ENCODE measurements around the gene PDE7B. TPM values are rescaled to one million over a fixed set of nuclear protein-coding genes. Genes with fewer than 3 reads are reported as not detected.
A peak's percentile ranks its signal among the peaks of the same experiment; 100 is the strongest.

The PDE7B gene
- total and polyA plus RNA-seq, 2 experiments from 2014 or later, result 3.1 to 6.8 TPM

GRCh38 chr6:135985471-135985870, 134.0 kb downstream of the PDE7B start:
- no peak overlapping the region for H3K9ac ChIP-seq
- no peaks in the 10 kb centered on the region for H3K36me3 ChIP-seq (ENCODE audit: low read depth)
- 84% methylated on average over 3 of the region's 3 CpGs for WGBS, 2 experiments (ENCODE audit: low coverage in 1 of 2, low lambda C conversion rate in 2 of 2, missing lambda C conversion rate in 2 of 2)
- in situ Hi-C loops (cut with MboI), result no loop called here
- H4K20me1 ChIP-seq (ENCODE audit: insufficient read depth), result no peaks in the 10 kb centered on the region
- 0 out of 2 replicates have a peak, but pooled peaks cover 11% of the 10 kb centered on the region for H3F3A ChIP-seq (ENCODE audit: insufficient read depth)
- H3K4me2 ChIP-seq (ENCODE audit: unreplicated experiment), result no peak overlapping the region
- peaks cover 10% of the 10 kb centered on the region for H3K4me1 ChIP-seq (ENCODE audit: insufficient read depth)
- TF ChIP-seq EZH2 (IDR thresholded peaks at IDR 0.05; ENCODE audit: insufficient read depth, poor library complexity, severe bottlenecking) (no peak), EZH2phosphoT487 (IDR thresholded peaks at IDR 0.05; ENCODE audit: insufficient read depth, low read depth) (no peak)
- no peak overlapping the region for H3K27ac ChIP-seq
- no peaks in the 10 kb centered on the region for H3K9me2 ChIP-seq (ENCODE audit: insufficient read depth)
- no peak overlapping the region; the same call in 1 of the 2 replicates for H2AFZ ChIP-seq
- no peaks in the 10 kb centered on the region for H3K27me3 ChIP-seq (replicated peaks; ENCODE audit: insufficient read depth)
- H3K4me3 ChIP-seq, result no peak overlapping the region
- no peaks in the 10 kb centered on the region for H3K9me3 ChIP-seq (ENCODE audit: low read depth)
- peak; percentile 37 for DNase-seq
- H3K79me2 ChIP-seq (ENCODE audit: insufficient read depth), result no peaks in the 10 kb centered on the region

- no peak overlapping the region for H2AFZ ChIP-seq
- peaks cover 10% of the 10 kb centered on the region for H3K4me1 ChIP-seq (ENCODE audit: insufficient read depth)
- no peaks in the 10 kb centered on the region for H3K9me2 ChIP-seq (ENCODE audit: insufficient read depth)
- in situ Hi-C loops (cut with MboI), result no loop called here
- TF ChIP-seq EZH2 (IDR thresholded peaks at IDR 0.05; ENCODE audit: insufficient read depth, poor library complexity, severe bottlenecking), result no peak
- TF ChIP-seq EZH2phosphoT487 (IDR thresholded peaks at IDR 0.05; ENCODE audit: insufficient read depth, low read depth), result no peak
- no peaks in the 10 kb centered on the region for H3K27me3 ChIP-seq (replicated peaks; ENCODE audit: insufficient read depth)
- DNase-seq, result no peak
- no peak overlapping the region for H3K27ac ChIP-seq
- H3K9ac ChIP-seq, result no peak overlapping the region
- 0 out of 2 replicates have a peak, but pooled peaks cover 11% of the 10 kb centered on the region for H3F3A ChIP-seq (ENCODE audit: insufficient read depth)
- no peaks in the 10 kb centered on the region for H3K9me3 ChIP-seq (ENCODE audit: low read depth)
- WGBS, 2 experiments (ENCODE audit: low coverage in 1 of 2, low lambda C conversion rate in 2 of 2, missing lambda C conversion rate in 2 of 2), result 86 to 90% methylated on average over 3 of the region's 3 CpGs
- no peak overlapping the region for H3K4me2 ChIP-seq (ENCODE audit: unreplicated experiment)
- H3K36me3 ChIP-seq (ENCODE audit: low read depth), result no peaks in the 10 kb centered on the region
- H3K79me2 ChIP-seq (ENCODE audit: insufficient read depth), result no peaks in the 10 kb centered on the region
- no peak overlapping the region for H3K4me3 ChIP-seq
- no peaks in the 10 kb centered on the region for H4K20me1 ChIP-seq (ENCODE audit: insufficient read depth)
Measured at GRCh38 chr6:135987226-135987625, 135.7 kb downstream of the PDE7B start.

GRCh38 chr6:135990439-135990838, 138.9 kb downstream of the PDE7B start:
- in situ Hi-C loops (cut with MboI), result no loop called here
- 68 to 72% methylated on average over 4 of the region's 4 CpGs for WGBS, 2 experiments (ENCODE audit: low coverage in 1 of 2, low lambda C conversion rate in 2 of 2, missing lambda C conversion rate in 2 of 2)
- Histone ChIP-seq H3K36me3 (ENCODE audit: low read depth) (no peaks in the 10 kb centered on the region), H3K9me2 (ENCODE audit: insufficient read depth) (no peaks in the 10 kb centered on the region), H3K9ac (no peak overlapping the region), H3K79me2 (ENCODE audit: insufficient read depth) (no peaks in the 10 kb centered on the region), H2AFZ (no peak overlapping the region), H4K20me1 (ENCODE audit: insufficient read depth) (no peaks in the 10 kb centered on the region), H3K27me3 (replicated peaks; ENCODE audit: insufficient read depth) (no peaks in the 10 kb centered on the region), H3K4me2 (ENCODE audit: unreplicated experiment) (no peak overlapping the region), H3K9me3 (ENCODE audit: low read depth) (no peaks in the 10 kb centered on the region), H3F3A (ENCODE audit: insufficient read depth) (peaks cover 13% of the 10 kb centered on the region; the same call in 1 of the 2 replicates), H3K4me1 (ENCODE audit: insufficient read depth) (peaks cover 17% of the 10 kb centered on the region), H3K4me3 (no peak overlapping the region), H3K27ac (no peak overlapping the region)
- no peak for DNase-seq
- TF ChIP-seq EZH2phosphoT487 (IDR thresholded peaks at IDR 0.05; ENCODE audit: insufficient read depth, low read depth) (no peak), EZH2 (IDR thresholded peaks at IDR 0.05; ENCODE audit: insufficient read depth, poor library complexity, severe bottlenecking) (no peak)

GRCh38 chr6:135990855-135991464, 139.5 kb downstream of the PDE7B start:
- Histone ChIP-seq H3K27ac (no peak overlapping the region), H3K4me1 (ENCODE audit: insufficient read depth) (peaks cover 17% of the 10 kb centered on the region), H3K9ac (no peak overlapping the region), H3F3A (ENCODE audit: insufficient read depth) (peaks cover 13% of the 10 kb centered on the region; the same call in 1 of the 2 replicates), H3K36me3 (ENCODE audit: low read depth) (no peaks in the 10 kb centered on the region), H3K4me3 (no peak overlapping the region), H3K27me3 (replicated peaks; ENCODE audit: insufficient read depth) (no peaks in the 10 kb centered on the region), H3K79me2 (ENCODE audit: insufficient read depth) (no peaks in the 10 kb centered on the region), H2AFZ (no peak overlapping the region), H3K4me2 (ENCODE audit: unreplicated experiment) (no peak overlapping the region), H3K9me3 (ENCODE audit: low read depth) (no peaks in the 10 kb centered on the region), H4K20me1 (ENCODE audit: insufficient read depth) (no peaks in the 10 kb centered on the region), H3K9me2 (ENCODE audit: insufficient read depth) (no peaks in the 10 kb centered on the region)
- in situ Hi-C loops (cut with MboI), result no loop called here
- WGBS, 2 experiments (ENCODE audit: low coverage in 1 of 2, low lambda C conversion rate in 2 of 2, missing lambda C conversion rate in 2 of 2), result 76 to 77% methylated on average over 4 of the region's 4 CpGs
- no peak for TF ChIP-seq EZH2 (IDR thresholded peaks at IDR 0.05; ENCODE audit: insufficient read depth, poor library complexity, severe bottlenecking)
- no peak for TF ChIP-seq EZH2phosphoT487 (IDR thresholded peaks at IDR 0.05; ENCODE audit: insufficient read depth, low read depth)
- no peak for DNase-seq
